Endothelial cell (in vitro differentiated cells): Measurements from ENCODE around the gene TNFAIP2. TPM values are rescaled to one million over a fixed set of nuclear protein-coding genes. Genes with fewer than 3 reads are reported as not detected.
A peak's percentile ranks its signal among the peaks of the same experiment; 100 is the strongest.

Source experiments
- DNase-seq: peaks from one replicate; pipeline ENCODE4 v3.0.0; 2021; ENCODE audit warnings: low spot score
- H3K27ac Mint-ChIP-seq: one replicate; pipeline ENCODE4 v1.8.0; 2021; ENCODE audit warnings: mixed read lengths, inconsistent platforms; ENCODE audit not compliant: unreplicated experiment
- H3K27me3 Mint-ChIP-seq: one replicate; pipeline ENCODE4 v1.8.0; 2021; ENCODE audit warnings: mild to moderate bottlenecking, moderate library complexity, mixed read lengths, inconsistent platforms; ENCODE audit not compliant: unreplicated experiment
- H3K36me3 Mint-ChIP-seq: one replicate; pipeline ENCODE4 v1.8.0; 2021; ENCODE audit warnings: mild to moderate bottlenecking, low read depth, mixed read lengths, inconsistent platforms; ENCODE audit not compliant: unreplicated experiment
- H3K4me1 Mint-ChIP-seq: one replicate; pipeline ENCODE4 v1.8.0; 2021; ENCODE audit warnings: mild to moderate bottlenecking, mixed read lengths, inconsistent platforms; ENCODE audit not compliant: unreplicated experiment
- H3K4me3 Mint-ChIP-seq: one replicate; pipeline ENCODE4 v1.8.0; 2021; ENCODE audit warnings: mild to moderate bottlenecking, mixed read lengths, inconsistent platforms; ENCODE audit not compliant: unreplicated experiment
- H3K9me3 Mint-ChIP-seq: one replicate; pipeline ENCODE4 v1.8.0; 2021; ENCODE audit warnings: mixed read lengths, inconsistent platforms; ENCODE audit not compliant: unreplicated experiment
- total RNA-seq: library from RNA; stranded (reverse); fragmentation: NEBNext Ultra II Directional; extraction: Animal tissue kit (Norgen Biotek cat#: 25700); gene quantifications from one replicate; pipeline ENCODE4 v1.2.1, GENCODE V29; 2021; ENCODE audit not compliant: unreplicated experiment
- TF ChIP-seq, protein P1 (sequence below): fragments of 200-600 bp; sonication (generic); IDR thresholded peaks from one replicate; pipeline ENCODE4 v1.5.0; 2021; ENCODE audit warnings: antibody characterized with exemption; ENCODE audit not compliant: unreplicated experiment

Gene TNFAIP2
- total RNA-seq, 1 donor from 2014 or later, result 163 TPM

DNA sequence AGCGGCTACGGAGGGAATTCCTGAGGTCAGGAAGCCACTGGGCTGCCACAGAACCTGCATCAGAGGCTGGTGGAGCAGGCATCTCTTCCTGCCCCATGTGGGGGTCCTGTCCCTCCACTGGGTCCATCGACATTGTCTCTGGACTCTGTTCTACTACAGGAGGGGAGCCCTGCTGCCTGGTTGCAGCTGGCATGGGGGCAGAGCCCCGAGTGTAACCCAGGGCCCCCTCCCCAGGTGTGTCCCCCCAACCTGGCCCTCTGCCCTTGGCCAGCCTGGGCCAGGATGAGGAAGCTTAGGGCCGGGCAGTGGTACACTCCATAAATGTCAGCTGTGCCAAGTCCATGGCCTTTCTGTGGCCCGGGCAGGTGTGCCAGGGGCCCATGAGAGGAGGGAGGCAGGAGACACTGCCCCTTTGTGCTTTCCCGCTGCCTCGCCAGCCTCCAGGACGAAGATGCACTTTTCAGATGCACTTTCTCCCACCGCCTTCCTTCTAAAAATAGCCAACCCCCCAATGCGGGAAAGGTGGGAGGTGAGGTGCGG is 32.7 kb upstream of the TNFAIP2 start:
- Mint-ChIP-seq H3K4me3 (no peak overlapping the region), H3K27me3 (peaks cover 7% of the 10 kb centered on the region), H3K36me3 (no peaks in the 10 kb centered on the region), H3K27ac (no peak overlapping the region), H3K9me3 (no peaks in the 10 kb centered on the region), H3K4me1 (no peaks in the 10 kb centered on the region)
- TF ChIP-seq, protein P1, sequence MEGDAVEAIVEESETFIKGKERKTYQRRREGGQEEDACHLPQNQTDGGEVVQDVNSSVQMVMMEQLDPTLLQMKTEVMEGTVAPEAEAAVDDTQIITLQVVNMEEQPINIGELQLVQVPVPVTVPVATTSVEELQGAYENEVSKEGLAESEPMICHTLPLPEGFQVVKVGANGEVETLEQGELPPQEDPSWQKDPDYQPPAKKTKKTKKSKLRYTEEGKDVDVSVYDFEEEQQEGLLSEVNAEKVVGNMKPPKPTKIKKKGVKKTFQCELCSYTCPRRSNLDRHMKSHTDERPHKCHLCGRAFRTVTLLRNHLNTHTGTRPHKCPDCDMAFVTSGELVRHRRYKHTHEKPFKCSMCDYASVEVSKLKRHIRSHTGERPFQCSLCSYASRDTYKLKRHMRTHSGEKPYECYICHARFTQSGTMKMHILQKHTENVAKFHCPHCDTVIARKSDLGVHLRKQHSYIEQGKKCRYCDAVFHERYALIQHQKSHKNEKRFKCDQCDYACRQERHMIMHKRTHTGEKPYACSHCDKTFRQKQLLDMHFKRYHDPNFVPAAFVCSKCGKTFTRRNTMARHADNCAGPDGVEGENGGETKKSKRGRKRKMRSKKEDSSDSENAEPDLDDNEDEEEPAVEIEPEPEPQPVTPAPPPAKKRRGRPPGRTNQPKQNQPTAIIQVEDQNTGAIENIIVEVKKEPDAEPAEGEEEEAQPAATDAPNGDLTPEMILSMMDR, result no peak
- DNase-seq, result no peak

DNA sequence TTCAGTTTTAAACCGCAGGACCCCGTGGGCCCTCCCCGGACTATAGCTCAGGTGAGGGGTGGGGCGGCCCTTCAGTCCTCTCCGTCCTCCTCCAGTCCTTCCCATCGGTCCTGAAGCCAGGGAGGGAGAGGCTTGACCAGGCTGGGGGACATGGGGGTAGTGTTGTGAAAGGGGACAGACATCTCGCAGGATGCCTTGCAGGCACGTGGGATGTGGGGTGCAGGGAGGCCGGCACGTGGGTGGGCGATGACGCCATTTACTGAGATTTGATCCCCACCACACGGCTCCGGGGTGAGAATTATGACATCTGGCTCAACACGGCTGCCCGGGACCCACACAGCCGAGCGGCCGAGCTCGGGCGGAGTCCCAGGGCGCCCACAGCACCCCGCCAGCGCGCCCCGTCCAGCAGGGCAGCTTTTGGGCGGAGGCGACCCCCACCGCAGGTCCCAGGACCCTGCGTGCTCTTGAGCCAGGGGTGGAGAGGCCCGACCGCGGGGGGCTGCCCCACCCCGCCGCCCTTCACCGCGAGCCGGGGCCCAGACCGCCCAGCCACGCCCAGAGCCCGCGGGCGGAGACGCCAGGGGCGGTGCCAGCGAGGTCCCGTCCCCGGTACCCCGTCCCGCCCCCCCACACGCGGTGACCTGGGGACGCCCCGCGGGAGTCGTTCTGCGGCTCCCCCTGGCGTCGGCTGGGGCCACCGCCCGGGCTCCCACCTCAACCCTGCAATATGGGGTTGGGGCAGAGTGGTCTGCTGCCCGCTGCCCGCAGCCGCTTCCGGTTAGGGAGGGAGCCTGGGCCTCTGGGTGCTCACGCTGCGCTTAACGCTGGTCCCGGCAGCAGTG is 32.0 kb upstream of the TNFAIP2 start:
- no peak overlapping the region for H3K27ac Mint-ChIP-seq
- DNase-seq, result peak; percentile 62
- no peaks in the 10 kb centered on the region for H3K9me3 Mint-ChIP-seq
- H3K36me3 Mint-ChIP-seq, result no peaks in the 10 kb centered on the region
- H3K27me3 Mint-ChIP-seq, result peaks cover 7% of the 10 kb centered on the region
- TF ChIP-seq, protein P1, result peak; percentile 47
- no peaks in the 10 kb centered on the region for H3K4me1 Mint-ChIP-seq
- H3K4me3 Mint-ChIP-seq, result no peak overlapping the region

DNA sequence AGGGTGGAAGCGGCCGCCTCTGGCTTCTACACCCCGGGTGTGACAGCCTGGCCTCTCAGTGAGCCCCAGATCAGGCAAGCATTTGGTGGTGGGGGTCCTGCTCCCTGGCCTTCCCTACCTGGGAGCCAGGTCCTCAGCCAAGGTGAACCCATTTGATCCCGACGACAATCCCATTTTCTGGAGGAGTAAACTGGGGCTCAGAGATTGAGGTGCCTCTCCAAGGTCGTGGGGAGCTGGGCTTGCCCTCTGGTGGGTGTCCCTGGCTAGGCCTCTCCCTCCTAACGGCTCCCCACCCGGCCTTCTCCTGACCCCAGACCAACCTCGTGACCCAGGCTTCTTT is 31.4 kb upstream of the TNFAIP2 start:
- H3K9me3 Mint-ChIP-seq, result no peaks in the 10 kb centered on the region
- no peaks in the 10 kb centered on the region for H3K4me1 Mint-ChIP-seq
- no peak overlapping the region for H3K4me3 Mint-ChIP-seq
- TF ChIP-seq, protein P1, result no peak
- DNase-seq, result no peak
- H3K27me3 Mint-ChIP-seq, result peaks cover 9% of the 10 kb centered on the region
- no peak overlapping the region for H3K27ac Mint-ChIP-seq
- no peaks in the 10 kb centered on the region for H3K36me3 Mint-ChIP-seq

DNA sequence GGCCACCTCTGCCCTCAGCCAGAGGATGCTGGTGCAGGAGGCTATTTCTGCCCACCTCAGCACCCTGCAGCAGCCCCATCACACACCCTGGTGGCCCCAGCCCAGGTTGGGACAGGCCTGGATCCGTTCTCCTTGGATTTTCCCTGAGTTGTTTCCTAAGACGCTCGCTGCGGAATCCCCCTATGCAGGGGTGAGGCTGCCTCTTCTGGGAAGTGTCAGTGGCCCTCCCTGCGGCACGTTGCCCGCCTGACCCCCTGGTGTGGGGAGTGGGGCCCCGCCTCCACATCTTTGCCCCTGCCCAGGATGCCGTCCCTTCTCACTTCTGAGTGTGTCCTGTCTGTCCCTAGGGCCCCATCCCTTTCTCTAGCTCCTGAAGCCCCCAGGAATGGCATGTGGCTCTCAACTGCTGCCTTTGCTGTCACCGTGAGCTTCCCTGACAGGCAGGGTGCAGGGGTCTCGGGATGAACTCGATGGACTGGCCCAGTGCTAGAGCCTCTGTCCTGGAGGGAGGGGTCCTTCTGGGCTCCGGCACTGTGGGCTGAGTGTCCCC is 29.3 kb upstream of the TNFAIP2 start:
- Mint-ChIP-seq H3K27me3 (peaks cover 11% of the 10 kb centered on the region), H3K4me3 (no peak overlapping the region), H3K27ac (no peak overlapping the region), H3K9me3 (no peaks in the 10 kb centered on the region), H3K4me1 (no peaks in the 10 kb centered on the region), H3K36me3 (no peaks in the 10 kb centered on the region)
- TF ChIP-seq, protein P1, result no peak
- DNase-seq, result no peak
